Mucosa of stomach (tissue), 1 donor: ENCODE data around the gene LIF.
"Not testable (repeated sequence)": the region's sequence is repeated elsewhere in the genome, so short reads cannot be mapped to it uniquely, and the experiment has no call there.

Experiments used
- H3K27me3 ChIP-seq: one replicate; pipeline ENCODE4 v1.7.0; 2013; ENCODE audit warnings: mild to moderate bottlenecking, low read length; ENCODE audit not compliant: control insufficient read depth, insufficient read depth
- H3K36me3 ChIP-seq: one replicate; pipeline ENCODE4 v1.7.0; 2013; ENCODE audit warnings: low read length; ENCODE audit not compliant: control insufficient read depth, insufficient read depth
- H3K4me1 ChIP-seq: one replicate; pipeline ENCODE4 v1.7.0; 2013; ENCODE audit warnings: mild to moderate bottlenecking, low read length; ENCODE audit not compliant: control insufficient read depth, insufficient read depth
- H3K4me3 ChIP-seq: one replicate; pipeline ENCODE4 v1.7.0; 2013; ENCODE audit warnings: low read length
- H3K9ac ChIP-seq: one replicate; pipeline ENCODE4 v1.7.0; 2013; ENCODE audit warnings: mild to moderate bottlenecking, low read length, moderate library complexity
- H3K9me3 ChIP-seq: one replicate; pipeline ENCODE4 v1.7.0; 2013; ENCODE audit warnings: mild to moderate bottlenecking, low read length, moderate library complexity; ENCODE audit not compliant: control insufficient read depth
- donor health status: Pancreatic carcinoma.

Gene LIF

DNA sequence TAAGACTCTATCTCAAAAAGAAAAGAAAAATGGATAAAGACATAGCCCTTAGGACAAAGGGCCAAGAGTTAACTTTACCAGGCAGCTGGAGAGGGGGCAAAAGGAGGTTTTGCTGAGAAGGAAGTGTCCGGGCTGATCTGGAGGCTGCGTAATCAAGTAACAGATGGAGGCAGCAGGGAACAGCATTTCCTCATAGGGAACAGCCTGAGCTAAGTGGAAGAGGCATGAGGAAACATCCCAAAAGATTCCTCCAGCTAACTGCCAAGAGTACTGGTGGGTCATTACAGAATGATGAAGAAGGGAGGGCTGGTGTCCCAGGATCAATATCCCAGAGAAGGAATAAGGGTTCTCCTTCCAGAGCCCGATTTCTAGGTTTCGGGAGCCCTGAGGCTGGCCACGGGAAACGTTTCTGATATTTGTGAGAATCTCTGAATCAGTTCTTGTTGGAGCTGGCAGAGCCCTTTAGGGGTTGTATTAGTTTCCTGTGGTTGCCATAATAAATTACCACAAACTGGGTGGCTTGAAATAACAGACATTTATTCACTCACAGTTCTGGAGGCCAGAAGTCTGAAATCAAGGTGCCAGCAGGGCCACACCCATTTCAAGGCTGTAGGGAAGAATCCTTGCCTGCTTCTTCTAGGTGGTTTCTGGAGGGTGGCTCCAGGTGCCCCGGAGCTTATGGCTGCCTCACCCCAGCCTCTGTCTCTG lies 21.2 kb downstream of the LIF start:
- Histone ChIP-seq H3K4me3 (no peak overlapping the region), H3K9ac (no peak overlapping the region), H3K4me1 (no peaks in the 10 kb centered on the region), H3K9me3 (no peaks in the 10 kb centered on the region), H3K36me3 (no peaks in the 10 kb centered on the region), H3K27me3 (no peaks in the 10 kb centered on the region)

DNA sequence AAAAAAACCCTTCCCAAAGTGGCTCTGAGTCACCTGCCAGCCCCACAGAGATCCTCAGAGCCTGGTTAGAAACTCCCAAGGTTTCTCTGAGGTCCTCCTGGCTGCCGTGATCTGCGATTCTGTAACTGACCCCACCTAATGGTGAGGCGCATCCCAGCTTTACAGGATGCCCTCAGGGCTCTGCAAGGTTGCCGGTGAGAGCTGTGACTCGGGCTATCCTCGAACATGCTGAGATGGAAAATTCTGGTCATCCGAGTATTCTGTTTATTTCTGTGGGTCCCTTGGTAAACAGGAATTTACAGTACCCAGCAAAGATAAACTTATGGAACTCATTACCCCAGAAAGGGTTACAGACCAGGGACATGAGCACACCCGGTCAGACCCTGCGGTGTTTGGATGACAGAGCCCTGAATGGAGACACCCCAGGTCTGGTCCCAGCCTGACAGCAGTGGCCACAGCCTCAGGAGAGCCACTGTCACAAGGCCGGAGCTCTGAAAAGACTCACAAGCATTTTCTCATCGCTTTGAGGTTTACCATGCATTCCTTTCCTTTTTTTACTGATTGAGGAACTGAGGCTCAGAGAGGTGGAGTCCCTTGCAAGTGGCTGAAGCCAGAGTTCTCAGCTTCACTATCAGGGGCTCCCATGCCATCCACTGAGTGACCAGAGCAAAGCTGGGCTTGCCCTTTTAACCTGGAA lies 22.2 kb downstream of the LIF start:
- H3K27me3 ChIP-seq = no peaks in the 10 kb centered on the region
- no peaks in the 10 kb centered on the region for H3K9me3 ChIP-seq
- H3K4me3 ChIP-seq = no peak overlapping the region
- H3K36me3 ChIP-seq = no peaks in the 10 kb centered on the region
- H3K4me1 ChIP-seq = no peaks in the 10 kb centered on the region
- H3K9ac ChIP-seq = no peak overlapping the region

DNA sequence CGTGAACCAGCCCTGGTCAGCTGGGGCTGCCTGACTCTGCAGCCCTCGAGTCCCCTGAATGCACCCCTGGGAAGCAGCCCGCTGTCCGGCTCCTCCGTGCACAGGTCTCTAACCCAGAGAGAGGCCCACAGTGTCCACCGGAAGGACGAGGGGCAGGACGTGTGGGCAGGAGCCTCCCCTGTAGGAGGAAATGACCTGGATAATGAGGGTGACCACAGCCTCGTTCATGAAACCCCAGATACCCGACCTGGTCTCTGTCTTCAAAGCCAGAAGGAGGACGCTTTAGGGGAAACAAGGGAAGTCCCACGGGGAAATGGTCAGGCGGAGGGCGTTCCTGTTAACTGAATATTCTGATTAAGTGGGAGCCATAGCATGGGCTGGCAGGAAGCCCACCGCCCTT lies 23.3 kb downstream of the LIF start:
- Histone ChIP-seq H3K4me3 (no peak overlapping the region), H3K27me3 (no peaks in the 10 kb centered on the region), H3K4me1 (no peaks in the 10 kb centered on the region), H3K36me3 (no peaks in the 10 kb centered on the region), H3K9ac (no peak overlapping the region), H3K9me3 (no peaks in the 10 kb centered on the region)

DNA sequence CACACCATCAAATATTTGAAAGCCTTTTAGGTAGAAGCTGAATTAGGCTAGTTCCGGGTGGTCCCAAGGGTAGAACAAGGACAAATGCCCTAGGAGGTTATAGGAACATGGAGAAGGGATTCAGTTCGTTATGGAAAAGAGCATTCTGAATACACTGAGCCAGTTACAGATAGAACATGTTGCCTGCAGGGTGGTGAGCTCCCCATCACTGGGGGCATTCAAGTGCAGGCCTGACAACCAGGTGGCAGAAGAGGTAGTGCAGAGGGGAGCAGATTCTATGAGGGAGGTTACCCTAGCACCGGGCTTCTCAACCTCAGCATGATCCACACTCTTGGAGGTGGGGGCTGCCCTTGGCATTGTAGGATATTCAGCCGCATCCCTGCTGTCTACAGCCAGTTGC lies 24.2 kb downstream of the LIF start:
- Histone ChIP-seq H3K9ac (no peak overlapping the region), H3K4me3 (no peak overlapping the region), H3K9me3 (no peaks in the 10 kb centered on the region), H3K4me1 (no peaks in the 10 kb centered on the region), H3K27me3 (no peaks in the 10 kb centered on the region), H3K36me3 (no peaks in the 10 kb centered on the region)

DNA sequence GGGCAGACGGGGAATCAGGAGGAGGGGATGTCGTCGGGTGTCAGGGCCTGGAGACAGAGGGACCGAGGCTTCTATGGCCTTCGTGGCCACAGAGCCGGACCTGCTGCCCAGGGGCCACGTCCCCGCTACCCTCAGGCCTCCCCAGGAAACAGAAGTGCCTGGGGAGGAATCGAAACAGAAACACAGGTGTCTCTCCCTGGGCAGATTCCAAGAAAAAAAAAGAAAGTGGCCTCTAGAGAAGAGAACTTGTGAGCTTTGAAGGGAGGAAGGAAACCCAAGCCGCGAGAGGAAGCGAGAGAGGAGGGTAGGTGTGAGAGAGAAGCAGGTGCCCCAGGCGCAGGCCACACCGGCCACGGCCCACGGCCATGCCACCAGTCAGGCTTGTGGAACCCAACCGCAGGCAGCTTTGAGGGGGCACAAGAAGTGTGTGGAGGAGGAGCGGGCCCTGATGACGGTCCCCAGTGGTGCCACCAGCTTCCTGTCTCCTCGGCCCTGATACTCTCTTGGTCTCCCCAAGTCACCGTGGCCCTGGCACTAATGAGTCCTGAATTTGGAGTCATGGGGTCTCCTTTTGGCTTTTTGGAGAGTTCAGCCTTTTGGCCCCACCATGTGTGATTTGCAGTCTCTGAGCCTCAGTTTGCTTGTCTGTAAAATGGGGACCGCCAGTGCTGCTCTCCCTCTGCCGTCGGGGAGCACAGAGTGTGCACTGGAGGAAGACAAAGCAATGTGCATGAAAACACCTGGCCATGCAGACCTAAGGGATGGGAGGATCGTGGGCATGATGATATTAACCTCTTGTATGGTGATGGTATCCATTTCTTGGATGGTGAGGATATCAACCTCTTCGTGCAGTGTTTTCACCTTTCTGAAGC lies 25.2 kb downstream of the LIF start:
- Histone ChIP-seq H3K4me1 (no peaks in the 10 kb centered on the region), H3K4me3 (no peak overlapping the region), H3K9me3 (no peaks in the 10 kb centered on the region), H3K36me3 (no peaks in the 10 kb centered on the region), H3K9ac (no peak overlapping the region), H3K27me3 (no peaks in the 10 kb centered on the region)

DNA sequence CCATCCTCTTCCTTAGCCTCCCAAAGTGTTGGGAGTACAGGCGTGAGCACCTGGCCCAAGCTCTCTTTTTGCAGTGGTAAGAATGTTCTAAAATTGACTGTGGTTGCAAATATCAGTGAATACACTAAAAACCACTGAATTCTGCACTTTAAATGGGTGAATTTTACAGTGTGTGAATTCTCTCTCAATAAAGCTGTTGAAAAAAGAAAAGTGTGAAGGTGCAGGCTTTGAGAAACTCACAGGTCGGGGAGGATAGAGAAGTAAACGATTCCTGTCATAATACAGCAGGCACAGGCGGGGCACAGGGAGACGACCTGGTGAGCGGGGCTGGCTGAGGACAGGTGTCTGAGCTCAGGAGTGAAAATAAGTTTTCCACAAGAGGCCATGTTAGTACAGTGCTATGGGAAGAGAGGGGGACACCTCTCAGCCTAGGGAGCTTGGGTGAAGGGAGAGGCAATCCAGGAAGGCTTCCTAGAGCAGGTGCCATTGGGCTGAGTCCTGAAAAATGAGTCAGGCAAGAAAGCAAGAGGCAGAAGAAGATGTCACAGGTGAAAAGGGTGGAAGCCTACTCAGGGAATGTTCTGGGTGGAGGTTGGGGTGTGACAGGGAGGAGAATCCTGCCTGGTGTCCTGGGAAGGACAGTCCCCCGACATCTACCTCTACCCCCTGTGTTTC lies 26.1 kb downstream of the LIF start:
- no peaks in the 10 kb centered on the region for H3K4me1 ChIP-seq
- no peaks in the 10 kb centered on the region for H3K9me3 ChIP-seq
- no peak overlapping the region for H3K9ac ChIP-seq
- H3K36me3 ChIP-seq = no peaks in the 10 kb centered on the region
- H3K4me3 ChIP-seq = no peak overlapping the region
- H3K27me3 ChIP-seq = no peaks in the 10 kb centered on the region

DNA sequence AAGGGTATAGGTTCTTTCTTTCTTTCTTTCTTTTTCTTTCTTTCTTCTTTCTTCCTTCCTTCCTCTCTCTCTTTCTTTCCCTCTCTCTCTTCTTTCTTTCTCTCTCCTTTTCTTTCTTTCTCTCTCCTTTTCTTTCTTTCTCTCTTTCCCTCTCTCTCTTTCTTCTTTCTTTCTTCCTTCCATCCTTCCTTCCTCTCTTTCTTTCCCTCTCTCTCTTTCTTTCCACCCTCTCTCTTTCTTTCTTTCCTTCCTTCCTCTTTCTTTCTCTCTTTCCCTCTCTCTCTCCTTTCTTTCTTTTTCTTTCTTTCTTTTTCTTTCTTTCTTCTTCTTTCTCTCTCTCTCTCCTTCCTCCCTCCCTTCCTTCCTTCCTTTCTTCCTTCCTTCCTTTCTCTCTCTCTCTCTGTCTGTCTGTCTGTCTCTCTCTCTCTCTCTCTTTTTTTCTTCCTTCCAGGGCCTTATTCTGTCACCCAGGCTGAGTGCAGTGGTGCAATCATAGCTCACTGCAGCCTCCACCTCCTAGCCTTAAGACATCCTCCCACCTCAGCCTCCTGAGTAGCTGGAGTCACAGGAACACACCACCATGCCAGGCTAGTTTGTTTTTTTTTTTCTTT lies 26.8 kb downstream of the LIF start:
- H3K4me1 ChIP-seq = no peaks in the 10 kb centered on the region
- H3K9ac ChIP-seq = no peak overlapping the region
- no peaks in the 10 kb centered on the region for H3K9me3 ChIP-seq
- no peak overlapping the region for H3K4me3 ChIP-seq
- no peaks in the 10 kb centered on the region for H3K27me3 ChIP-seq
- H3K36me3 ChIP-seq = no peaks in the 10 kb centered on the region

DNA sequence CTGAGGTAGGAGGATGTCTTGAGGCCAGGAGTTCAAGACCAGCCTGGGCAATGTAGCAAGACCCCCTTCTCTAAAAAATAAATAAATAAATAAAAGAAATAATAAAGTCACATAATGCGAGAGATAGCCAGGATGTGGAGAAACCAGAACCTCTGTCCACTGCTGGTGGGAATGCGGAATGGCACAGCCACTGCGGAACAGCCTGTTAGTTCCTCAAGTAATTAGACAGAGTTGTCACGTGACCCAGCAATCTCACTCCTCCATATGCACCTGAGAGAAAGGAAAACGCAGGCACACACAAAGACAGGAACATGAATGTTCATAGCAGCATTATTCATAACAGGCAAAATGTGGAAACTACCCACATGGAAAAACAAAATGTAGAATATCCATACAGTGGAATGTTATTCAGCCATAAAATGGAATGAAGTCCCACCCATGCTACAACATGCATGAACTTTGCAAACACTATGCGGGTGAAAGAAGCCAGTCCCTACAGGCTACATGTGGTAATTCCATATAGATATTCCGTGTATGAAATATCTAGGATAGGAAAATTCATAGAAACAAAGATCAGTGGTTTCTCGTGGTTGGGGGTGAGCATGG lies 27.4 kb downstream of the LIF start:
- H3K4me1 ChIP-seq = no peaks in the 10 kb centered on the region
- no peaks in the 10 kb centered on the region for H3K27me3 ChIP-seq
- H3K4me3 ChIP-seq = no peak overlapping the region
- no peak overlapping the region for H3K9ac ChIP-seq
- no peaks in the 10 kb centered on the region for H3K9me3 ChIP-seq
- H3K36me3 ChIP-seq = no peaks in the 10 kb centered on the region

DNA sequence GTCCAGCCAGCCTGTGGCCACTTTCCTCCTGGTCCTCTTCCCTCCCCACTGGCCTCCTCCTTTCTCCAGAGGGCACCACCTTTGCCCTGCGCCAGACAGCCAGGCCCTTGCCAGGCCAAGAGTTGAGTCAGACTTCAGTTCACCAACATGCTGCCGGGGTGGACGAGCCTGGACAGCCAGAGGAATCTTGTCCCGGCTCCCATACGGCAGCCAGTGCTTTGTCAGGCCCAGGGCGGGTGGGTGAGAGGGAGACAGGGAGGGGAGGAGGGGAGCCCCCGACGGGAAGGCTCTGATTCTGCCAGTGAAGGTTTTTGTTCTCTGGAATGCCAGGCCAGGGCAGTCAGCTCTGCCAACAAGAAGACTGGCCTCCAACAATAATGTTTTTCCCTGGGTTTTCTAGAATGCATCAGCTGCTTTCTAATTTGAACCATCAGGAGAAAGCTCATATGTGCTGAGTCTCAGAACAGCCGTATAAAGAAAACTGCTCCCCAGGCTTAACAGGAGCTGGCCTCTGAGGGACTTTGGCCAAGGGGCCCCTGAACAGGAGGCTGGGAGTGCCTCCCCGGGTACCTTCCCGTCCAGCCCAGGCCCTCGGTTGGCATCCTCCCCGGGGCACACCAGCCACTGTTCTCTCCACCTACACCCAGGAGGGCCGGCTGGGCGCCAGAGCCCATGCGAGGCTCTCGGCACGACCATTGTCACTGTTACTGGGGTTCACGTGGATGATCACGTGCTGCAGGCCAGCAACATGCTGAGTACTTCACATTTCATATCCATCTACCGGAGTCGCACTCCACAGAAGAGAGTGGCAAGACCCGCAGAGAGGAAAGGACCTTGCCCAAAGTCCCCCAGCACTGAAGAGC lies 28.6 kb downstream of the LIF start:
- H3K9me3 ChIP-seq = no peaks in the 10 kb centered on the region
- peaks cover 7% of the 10 kb centered on the region for H3K4me1 ChIP-seq
- no peaks in the 10 kb centered on the region for H3K27me3 ChIP-seq
- H3K9ac ChIP-seq = no peak overlapping the region
- no peak overlapping the region for H3K4me3 ChIP-seq
- H3K36me3 ChIP-seq = no peaks in the 10 kb centered on the region

DNA sequence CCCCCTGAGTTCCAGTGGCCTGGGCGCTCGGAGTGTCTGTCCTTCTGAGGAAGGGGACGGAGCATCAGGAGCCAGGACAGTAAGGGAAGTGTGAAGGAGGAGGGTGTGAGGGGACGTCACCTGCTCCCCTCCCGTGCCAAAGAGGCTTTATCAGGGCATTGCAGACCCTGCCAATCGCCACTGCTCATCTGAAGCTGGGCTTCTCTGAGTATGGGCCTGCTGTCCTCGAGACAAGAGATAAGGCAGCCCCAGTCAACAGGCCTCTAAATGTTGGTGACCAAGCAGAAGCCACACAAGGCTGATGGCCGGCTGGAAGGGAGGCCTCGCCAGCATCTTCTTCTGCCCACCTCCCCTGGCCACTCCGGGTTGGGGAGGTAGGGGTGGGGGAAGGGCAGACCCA lies 29.8 kb downstream of the LIF start:
- Histone ChIP-seq H3K4me1 (peaks cover 16% of the 10 kb centered on the region), H3K27me3 (no peaks in the 10 kb centered on the region), H3K4me3 (no peak overlapping the region)

DNA sequence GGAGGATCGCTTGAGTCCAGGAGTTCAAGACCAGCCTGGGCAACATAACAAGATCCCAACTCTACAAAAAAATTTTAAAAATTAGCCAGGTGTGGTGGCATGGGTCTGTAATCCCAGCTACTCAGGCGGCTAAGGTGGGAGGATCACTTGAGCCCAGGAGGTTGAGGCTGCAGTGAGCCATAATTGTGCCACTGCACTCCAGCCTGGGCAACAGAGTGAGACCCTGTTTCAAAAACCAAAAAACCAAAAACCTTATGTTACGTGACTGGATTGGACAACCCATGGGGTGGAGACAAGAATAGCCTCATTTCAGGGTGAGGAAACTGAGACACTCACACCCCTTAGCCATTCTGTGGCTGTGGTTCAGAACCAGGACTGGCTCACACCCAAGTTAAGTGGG lies 30.3 kb downstream of the LIF start:
- H3K9ac ChIP-seq, H3K9me3 ChIP-seq, H3K4me3 ChIP-seq, H3K27me3 ChIP-seq, H3K36me3 ChIP-seq: not testable (repeated sequence)
- H3K4me1 ChIP-seq = peaks cover 21% of the 10 kb centered on the region

More for the DNA sequence above, 29.8 kb downstream of the LIF start:
- Histone ChIP-seq H3K9ac (no peak overlapping the region), H3K36me3 (no peaks in the 10 kb centered on the region), H3K9me3 (no peaks in the 10 kb centered on the region)
